ENCODE results near the gene TACR2. TPM values are rescaled to one million over a fixed set of nuclear protein-coding genes. Genes with fewer than 3 reads are reported as not detected.

The TACR2 gene
- total RNA-seq, 2 experiments from 2014 or later = not detected

DNA sequence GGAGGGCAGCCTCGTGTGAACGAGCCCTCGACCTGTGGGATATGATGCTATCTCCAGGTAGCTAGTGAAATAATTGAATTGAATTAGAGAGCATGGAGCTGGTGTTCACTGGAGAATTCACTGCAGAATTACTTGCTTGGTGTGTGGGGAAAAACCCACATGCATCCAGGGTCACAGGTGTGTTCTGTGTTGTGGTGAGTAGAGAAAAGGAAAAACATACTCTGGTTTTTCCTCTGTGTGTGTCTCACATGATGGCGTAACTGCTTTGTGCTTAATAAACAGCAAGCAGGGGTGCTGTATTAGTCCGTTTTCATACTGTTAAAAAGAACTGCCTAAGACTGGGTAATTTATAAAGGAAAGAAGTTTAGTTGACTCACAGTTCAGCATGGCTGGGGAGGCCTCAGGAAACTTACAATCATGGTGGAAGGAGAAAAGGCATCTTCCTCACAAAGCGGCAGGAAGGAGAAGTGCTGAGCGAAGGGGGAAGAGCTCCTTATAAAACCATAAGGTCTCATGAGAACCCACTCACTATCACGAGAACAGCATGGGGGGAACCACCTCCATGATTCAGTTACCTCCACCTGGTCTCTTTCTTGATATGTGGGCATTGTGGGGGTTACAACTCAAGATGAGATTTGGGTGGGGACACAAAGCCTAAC is 62.6 kb downstream of the TACR2 start:
- CTCF ChIA-PET = no interaction called here
- H3K27ac Mint-ChIP-seq = no peak overlapping the region

More for the DNA sequence above, 62.6 kb downstream of the TACR2 start:
- no peaks in the 10 kb centered on the region for H3K27me3 Mint-ChIP-seq
- POLR2A ChIA-PET = interaction anchor here (0.9 to 1.0 kb wide), 2 partner anchors 30 to 35 kb away, joined by 3 read pairs; no protein-coding TSS in a partner anchor
- peaks cover 37% of the 10 kb centered on the region for H3K4me1 Mint-ChIP-seq
- no peak overlapping the region for H3K4me3 Mint-ChIP-seq
- no peak for DNase-seq
- H3K36me3 Mint-ChIP-seq (ENCODE audit: low read depth) = peaks cover 44% of the 10 kb centered on the region
- no peaks in the 10 kb centered on the region for H3K9me3 Mint-ChIP-seq

Other genes with a start within 250 kb of the TACR2 start
- gene SUPV3L1, start 236.7 kb downstream of the TACR2 start, total RNA-seq = 10 to 100 TPM; 34.6 to 39.1 TPM
- gene HKDC1, start 196.6 kb downstream of the TACR2 start, total RNA-seq = 1 to 10 TPM; 4.1 to 4.2 TPM
- 100 to 1,000 TPM; 142 to 146 TPM for gene HK1, start 138.4 kb downstream of the TACR2 start, total RNA-seq
- 1 to 10 TPM; 9.0 to 9.1 TPM for gene TSPAN15, start 34.5 kb upstream of the TACR2 start, total RNA-seq
- gene NEUROG3, start 156.5 kb upstream of the TACR2 start, total RNA-seq = under 1 TPM in 1 of 2 experiments, not detected in 1; 0.23 TPM
- 1 to 10 TPM; 2.7 to 3.2 TPM for gene FAM241B, start 213.3 kb upstream of the TACR2 start, total RNA-seq

Data from activated CD4-positive, alpha-beta memory T cell treated with anti-CD3 and anti-CD28 coated beads, Interleukin-2, amount 10 ng/mL, durations not matched to agents 7 days and 5 days (primary cell).